Psoas muscle (tissue), 8 donors: ENCODE data around the gene ARHGAP15. TPM values are rescaled to one million over a fixed set of nuclear protein-coding genes. Genes with fewer than 3 reads are reported as not detected.

ENCODE experiments used
- ATAC-seq, 4 donors: fragments of 200-7000 bp; cut with Tn5 transposase; one replicate each; pipeline ENCODE4 v1.9.1; 2020; ENCODE audit warnings: moderate library complexity in 3 of 4, mild to moderate bottlenecking in 2 of 4
- DNase-seq, 2 donors: peaks; one replicate each; pipeline ENCODE4 v3.0.0-alpha.2; 2020
- H3K27ac ChIP-seq: fragments of 200-600 bp; one replicate; pipeline ENCODE4 v1.8.0; 2022
- H3K27me3 ChIP-seq, 3 donors: fragments of 200-600 bp in 1 of 3; one replicate each; pipeline versions ENCODE4 v1.6.1 to v1.8.0; 2013 to 2022; ENCODE audit warnings: low read length in 2 of 3, mild to moderate bottlenecking in 2 of 3, moderate library complexity in 1 of 3; ENCODE audit not compliant: insufficient read depth in 3 of 3
- H3K36me3 ChIP-seq, 2 donors: fragments of 200-600 bp in 1 of 2; one replicate each; pipeline versions ENCODE4 v1.6.1 to v1.8.0; 2013 to 2022; ENCODE audit warnings: low read depth in 1 of 2, mild to moderate bottlenecking in 1 of 2, moderate library complexity in 1 of 2; ENCODE audit not compliant: insufficient read depth in 1 of 2
- H3K4me1 ChIP-seq: fragments of 200-600 bp; one replicate; pipeline ENCODE4 v1.8.0; 2022
- H3K4me3 ChIP-seq: fragments of 200-600 bp; one replicate; pipeline ENCODE4 v1.8.0; 2022; ENCODE audit warnings: mild to moderate bottlenecking
- H3K9me3 ChIP-seq: fragments of 200-600 bp; one replicate; pipeline ENCODE4 v1.8.0; 2022
- WGBS, 3 donors: extraction: QIAGEN DNeasy Blood & Tissue Kit; methylation state at CpG; one replicate each; pipeline versions ENCODE4 v1.1.6 to v1.1.7; 2013; 5-methylcytosine and 5-hydroxymethylcytosine counted together
- intact Hi-C, 2 donors: fragments of 100-400 bp; cut with DNase I; formaldehyde crosslinking; loops; one replicate each; pipeline versions ENCODE4 v1.11.0 to v1.14.2; 2022
- polyA plus RNA-seq, 3 donors: library from polyadenylated mRNA; stranded (reverse); fragments of 200-250 nt; gene quantifications; one replicate each; pipeline ENCODE4 v1.2.3, GENCODE V29; 2013
- total RNA-seq, 4 donors: library from RNA; stranded (reverse); fragmentation: NEBNext Ultra II Directional in 2 of 4; extraction: Animal tissue kit (Norgen Biotek cat#: 25700) in 2 of 4; gene quantifications; one replicate each; pipeline versions ENCODE4 v1.2.1 to v1.2.4, GENCODE V29; 2021 to 2023
- TF ChIP-seq, protein P1 (sequence below): fragments of 200-600 bp; IDR thresholded peaks from one replicate; pipeline ENCODE4 v1.8.0; 2022; ENCODE audit warnings: antibody characterized with exemption
- donor health status: healthy with polysubstance abuse.
- donor health status: DM: no; HTN: no; CAD: no; lungs with moderate emphysema.
- donor health status: Bipolar disorder and iron deficiency.
- donor health status: healthy.
- donor health status: DM: yes; HTN: yes; CAD: no.
- donor health status: DM: no; HTN: no; CAD: no.
- donor health status: DM: no; HTN: no; CAD: no.
- donor health status: DM: yes; HTN: yes; CAD: no.

ARHGAP15 gene
- total and polyA plus RNA-seq, 7 donors, result 0.49 to 3.1 (median 0.95) TPM

DNA sequence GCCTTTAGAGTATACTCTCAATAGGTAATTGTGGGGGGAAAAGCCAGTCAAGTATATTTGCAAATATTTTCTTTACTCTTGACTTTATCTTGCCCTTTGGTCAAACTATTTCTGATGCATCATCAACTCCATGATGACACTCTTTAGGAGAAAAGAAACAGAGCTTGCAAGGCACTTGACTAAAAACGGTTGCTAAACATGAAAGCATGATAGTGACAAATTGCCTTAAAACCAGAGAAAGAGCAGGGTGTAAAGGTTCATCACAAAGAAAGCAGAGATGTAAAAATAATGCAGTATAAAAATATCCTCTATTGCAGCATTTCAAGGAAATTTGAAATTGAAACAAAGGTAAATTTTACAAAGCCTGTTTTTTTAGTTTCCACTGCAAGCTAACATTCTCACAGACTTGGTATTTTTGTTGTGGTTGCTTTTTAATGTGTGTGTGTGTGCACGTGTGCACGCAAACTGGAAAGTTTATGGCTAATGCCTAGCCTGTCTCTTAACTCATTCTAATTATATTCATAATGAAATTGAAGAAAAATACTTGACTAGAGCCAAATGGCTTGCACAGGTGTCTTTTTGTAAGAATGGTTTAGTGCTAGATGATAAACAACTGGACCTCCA is 503.6 kb downstream of the ARHGAP15 start:
- DNase-seq (no peak), ATAC-seq (no peak)
- intact Hi-C loops, result no loop called here
- Histone ChIP-seq H3K27me3 (no peaks in the 10 kb centered on the region), H3K27ac (no peak overlapping the region), H3K36me3 (no peaks in the 10 kb centered on the region), H3K9me3 (no peaks in the 10 kb centered on the region), H3K4me1 (no peaks in the 10 kb centered on the region), H3K4me3 (no peak overlapping the region)
- TF ChIP-seq, protein P1, sequence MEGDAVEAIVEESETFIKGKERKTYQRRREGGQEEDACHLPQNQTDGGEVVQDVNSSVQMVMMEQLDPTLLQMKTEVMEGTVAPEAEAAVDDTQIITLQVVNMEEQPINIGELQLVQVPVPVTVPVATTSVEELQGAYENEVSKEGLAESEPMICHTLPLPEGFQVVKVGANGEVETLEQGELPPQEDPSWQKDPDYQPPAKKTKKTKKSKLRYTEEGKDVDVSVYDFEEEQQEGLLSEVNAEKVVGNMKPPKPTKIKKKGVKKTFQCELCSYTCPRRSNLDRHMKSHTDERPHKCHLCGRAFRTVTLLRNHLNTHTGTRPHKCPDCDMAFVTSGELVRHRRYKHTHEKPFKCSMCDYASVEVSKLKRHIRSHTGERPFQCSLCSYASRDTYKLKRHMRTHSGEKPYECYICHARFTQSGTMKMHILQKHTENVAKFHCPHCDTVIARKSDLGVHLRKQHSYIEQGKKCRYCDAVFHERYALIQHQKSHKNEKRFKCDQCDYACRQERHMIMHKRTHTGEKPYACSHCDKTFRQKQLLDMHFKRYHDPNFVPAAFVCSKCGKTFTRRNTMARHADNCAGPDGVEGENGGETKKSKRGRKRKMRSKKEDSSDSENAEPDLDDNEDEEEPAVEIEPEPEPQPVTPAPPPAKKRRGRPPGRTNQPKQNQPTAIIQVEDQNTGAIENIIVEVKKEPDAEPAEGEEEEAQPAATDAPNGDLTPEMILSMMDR, result no peak
- 83 to 91% (median 86%) methylated on average over 3 of the region's 3 CpGs for WGBS, 3 donors

DNA sequence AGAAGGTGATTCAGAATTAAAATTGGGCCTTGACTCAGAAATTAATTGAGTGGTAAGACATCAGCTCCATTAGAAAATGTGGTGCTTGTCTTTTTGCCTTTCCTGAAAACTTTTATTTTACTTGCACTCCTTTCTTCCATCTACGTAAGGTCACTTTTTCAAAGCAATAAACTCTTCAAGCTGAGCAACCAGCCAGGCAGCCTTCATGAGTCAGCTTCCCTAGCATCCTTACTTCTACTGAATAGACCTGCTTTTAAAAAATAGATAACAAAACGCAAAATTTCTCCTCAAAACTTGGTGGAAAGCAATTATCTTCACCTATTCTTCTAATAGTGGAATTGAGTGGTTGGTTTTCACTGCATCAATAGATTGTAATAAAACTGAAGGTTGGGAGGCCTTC is 504.2 kb downstream of the ARHGAP15 start:
- DNase-seq, result no peak
- TF ChIP-seq, protein P1, result no peak
- WGBS, 3 donors, result 18 to 51% (median 46%) methylated on average over 2 of the region's 2 CpGs
- no peak for ATAC-seq
- H3K4me3 ChIP-seq, result no peak overlapping the region
- intact Hi-C loops, result no loop called here
- H3K4me1 ChIP-seq, result no peaks in the 10 kb centered on the region
- no peaks in the 10 kb centered on the region for H3K9me3 ChIP-seq
- no peaks in the 10 kb centered on the region for H3K36me3 ChIP-seq
- H3K27ac ChIP-seq, result no peak overlapping the region
- no peaks in the 10 kb centered on the region for H3K27me3 ChIP-seq

DNA sequence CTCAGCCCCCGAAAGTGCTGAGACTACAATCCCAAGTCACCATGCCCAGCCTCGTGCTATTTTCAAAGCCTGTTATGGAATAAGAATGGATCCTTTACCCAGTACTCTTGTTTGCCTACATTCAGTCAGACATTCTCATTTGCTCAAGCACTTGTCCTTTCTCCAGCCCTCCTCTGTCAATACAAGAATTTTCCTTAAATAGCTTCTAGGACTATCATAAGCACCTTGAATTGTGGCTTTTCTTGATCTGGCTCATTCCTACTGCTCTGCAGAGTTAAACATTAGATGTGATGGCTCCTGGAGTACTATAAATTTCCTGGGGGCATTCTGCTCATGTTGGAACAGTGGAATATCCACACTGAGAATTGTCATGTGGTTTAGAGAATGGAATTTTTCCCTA is 506.1 kb downstream of the ARHGAP15 start:
- Histone ChIP-seq H3K27me3 (no peaks in the 10 kb centered on the region), H3K4me3 (no peak overlapping the region), H3K36me3 (no peaks in the 10 kb centered on the region), H3K9me3 (no peaks in the 10 kb centered on the region), H3K27ac (no peak overlapping the region), H3K4me1 (no peaks in the 10 kb centered on the region)
- DNase-seq, result no peak
- intact Hi-C loops, result no loop called here
- TF ChIP-seq, protein P1, result no peak
- WGBS, 3 donors, result 84 to 96% (median 91%) methylated on average over 2 of the region's 2 CpGs
- no peak for ATAC-seq

DNA sequence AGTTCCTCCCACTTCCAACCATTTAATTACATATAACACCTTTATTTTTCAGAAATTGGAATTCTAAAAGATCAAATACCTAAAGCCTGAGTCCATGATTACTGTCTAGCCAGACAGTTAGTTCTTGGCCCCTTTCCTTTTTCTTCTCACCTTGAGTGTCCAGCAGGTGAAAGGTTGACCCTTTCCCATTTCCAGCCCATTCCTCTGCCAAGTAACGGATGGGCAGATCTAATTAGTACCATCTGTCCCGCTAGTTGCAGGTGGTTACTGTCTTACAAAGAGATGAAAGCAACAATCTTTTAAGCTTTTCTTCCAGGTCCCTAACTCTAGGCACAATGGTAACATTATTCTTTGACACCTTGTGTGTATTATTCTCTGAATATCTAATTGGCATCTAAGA is 506.7 kb downstream of the ARHGAP15 start:
- intact Hi-C loops, result no loop called here
- ATAC-seq (no peak), DNase-seq (no peak)
- Histone ChIP-seq H3K4me1 (no peaks in the 10 kb centered on the region), H3K4me3 (no peak overlapping the region), H3K9me3 (no peaks in the 10 kb centered on the region), H3K36me3 (no peaks in the 10 kb centered on the region), H3K27me3 (no peaks in the 10 kb centered on the region), H3K27ac (no peak overlapping the region)
- 83 to 92% (median 91%) methylated on average over 2 of the region's 2 CpGs for WGBS, 3 donors
- TF ChIP-seq, protein P1, result no peak

DNA sequence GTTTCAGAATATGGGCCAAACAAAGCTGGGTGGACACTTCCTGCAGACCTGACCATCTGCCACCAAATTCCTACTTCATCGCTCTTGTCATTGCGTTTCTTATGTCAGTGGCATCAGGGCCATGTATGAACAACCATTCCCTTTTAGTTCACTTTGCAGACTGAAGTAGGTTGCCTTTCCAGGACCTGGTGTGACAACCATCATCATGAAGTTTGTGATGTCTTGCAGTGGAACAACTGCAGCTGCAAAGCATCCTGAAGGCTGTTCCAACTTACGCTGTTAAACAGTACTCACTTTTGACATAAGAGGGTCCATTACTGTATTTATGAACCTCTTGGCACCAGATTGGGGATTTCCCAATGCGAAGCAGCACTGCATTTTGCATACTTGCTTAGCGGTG is 511.6 kb downstream of the ARHGAP15 start:
- intact Hi-C loops, result no loop called here
- Histone ChIP-seq H3K27me3 (no peaks in the 10 kb centered on the region), H3K4me3 (no peak overlapping the region), H3K9me3 (no peaks in the 10 kb centered on the region), H3K27ac (no peak overlapping the region), H3K36me3 (no peaks in the 10 kb centered on the region), H3K4me1 (no peaks in the 10 kb centered on the region)
- 81 to 85% (median 81%) methylated on average over 5 of the region's 5 CpGs for WGBS, 3 donors
- ATAC-seq, result no peak
- no peak for DNase-seq
- TF ChIP-seq, protein P1, result no peak
